HEK293 (cell line): ENCODE data around the gene STARD5.

Experiments
- CTCF ChIA-PET: fragments of 350-600 bp; formaldehyde crosslinking; extraction: SDS; loops from one replicate; lab custom pipeline; 2021; ENCODE audit warnings: antibody characterized with exemption; lab: Yijun Ruan, JAX
- POLR2A ChIA-PET: fragments of 300-600 bp; formaldehyde crosslinking; extraction: SDS; loops from one replicate; lab custom pipeline; 2020; ENCODE audit warnings: antibody characterized with exemption, inconsistent platforms; lab: Yijun Ruan, JAX
- H3K27ac ChIP-seq: fragments of 200-500 bp; sonication (Bioruptor generic); 2 replicates; pipeline ENCODE4 v1.5.1; 2014; ENCODE audit warnings: low read depth, low read length, control low read depth, inconsistent platforms; ENCODE audit errors: extremely low read depth
- H3K36me3 ChIP-seq, 2 experiments: fragments of 200-500 bp in 1 of 2; sonication (Bioruptor generic) in 1 of 2; 1 replicate in 1 of 2; 2 replicates in 1 of 2; pipeline ENCODE4 v1.5.1; 2014 to 2017; ENCODE audit warnings: inconsistent platforms in 2 of 2, low read length in 2 of 2; ENCODE audit not compliant: control insufficient read depth in 2 of 2, insufficient read depth in 1 of 2
- H3K4me1 ChIP-seq: fragments of 200-500 bp; sonication (Bioruptor generic); 2 replicates; pipeline ENCODE4 v1.5.1; 2014; ENCODE audit warnings: mild to moderate bottlenecking, low read length, inconsistent platforms; ENCODE audit not compliant: control insufficient read depth, insufficient read depth
- H3K4me3 ChIP-seq: 2 replicates; pipeline ENCODE4 v1.5.1; 2011; ENCODE audit warnings: low read depth, mild to moderate bottlenecking, control low read depth, low read length, moderate library complexity
- H3K9me3 ChIP-seq: fragments of 200-500 bp; sonication (Bioruptor generic); 2 replicates; pipeline ENCODE4 v1.5.1; 2014; ENCODE audit warnings: low read depth, low read length, inconsistent platforms; ENCODE audit not compliant: control insufficient read depth, insufficient read depth
- GFI1B ChIP-seq: fragments of 450-650 bp; formaldehyde crosslinking; IDR thresholded peaks from 2 replicates; pipeline ENCODE4 v1.5.1; 2016; ENCODE audit warnings: missing biosample characterization, missing genetic modification characterization
- IKZF3 ChIP-seq: fragments of 450-650 bp; IDR thresholded peaks from 2 replicates; pipeline ENCODE4 v1.5.0; 2018; ENCODE audit warnings: missing biosample characterization, mild to moderate bottlenecking, missing genetic modification characterization, moderate library complexity
- OVOL3 ChIP-seq: fragments of 450-650 bp; formaldehyde crosslinking; IDR thresholded peaks from 2 replicates; pipeline ENCODE4 v1.5.1; 2016; ENCODE audit warnings: missing biosample characterization, missing genetic modification characterization
- ZNF174 ChIP-seq: fragments of 450-650 bp; formaldehyde crosslinking; IDR thresholded peaks from 2 replicates; pipeline ENCODE4 v1.5.0; 2017; ENCODE audit warnings: missing biosample characterization, mild to moderate bottlenecking, missing genetic modification characterization
- ZNF324 ChIP-seq: fragments of 450-650 bp; formaldehyde crosslinking; IDR thresholded peaks from 2 replicates; pipeline ENCODE4 v1.5.1; 2016; ENCODE audit warnings: missing biosample characterization, missing genetic modification characterization
- ZNF354C ChIP-seq: fragments of 450-650 bp; formaldehyde crosslinking; IDR thresholded peaks from 2 replicates; pipeline ENCODE4 v1.5.1; 2016; ENCODE audit warnings: missing biosample characterization, missing genetic modification characterization, low read depth, borderline replicate concordance
- ZNF394 ChIP-seq: fragments of 450-650 bp; formaldehyde crosslinking; IDR thresholded peaks from 2 replicates; pipeline ENCODE4 v1.5.1; 2016; ENCODE audit warnings: missing biosample characterization, missing genetic modification characterization, mild to moderate bottlenecking, moderate library complexity, borderline replicate concordance
- ZNF416 ChIP-seq: fragments of 450-650 bp; formaldehyde crosslinking; IDR thresholded peaks from 2 replicates; pipeline ENCODE4 v1.5.1; 2016; ENCODE audit warnings: missing biosample characterization, missing genetic modification characterization
- ZNF433 ChIP-seq: fragments of 450-650 bp; formaldehyde crosslinking; IDR thresholded peaks from 2 replicates; pipeline ENCODE4 v1.5.1; 2016; ENCODE audit warnings: missing biosample characterization, missing genetic modification characterization, low read depth
- ZNF501 ChIP-seq: fragments of 450-650 bp; formaldehyde crosslinking; IDR thresholded peaks from 2 replicates; pipeline ENCODE4 v1.5.1; 2016; ENCODE audit warnings: missing biosample characterization, missing genetic modification characterization
- ZNF529 ChIP-seq: fragments of 450-650 bp; formaldehyde crosslinking; IDR thresholded peaks from 2 replicates; pipeline ENCODE4 v1.5.1; 2017; ENCODE audit warnings: missing genetic modification characterization, missing biosample characterization; ENCODE audit not compliant: insufficient replicate concordance
- ZNF600 ChIP-seq: fragments of 450-650 bp; formaldehyde crosslinking; IDR thresholded peaks from 2 replicates; pipeline ENCODE4 v1.5.1; 2016; ENCODE audit warnings: missing biosample characterization, missing genetic modification characterization
- ZNF664 ChIP-seq: fragments of 450-650 bp; formaldehyde crosslinking; IDR thresholded peaks from 2 replicates; pipeline ENCODE4 v1.5.1; 2016; ENCODE audit warnings: missing biosample characterization, missing genetic modification characterization
- TF ChIP-seq, protein P1 (sequence below): fragments of 450-650 bp; formaldehyde crosslinking; IDR thresholded peaks from 2 replicates; pipeline ENCODE4 v1.5.1; 2016; ENCODE audit warnings: missing biosample characterization, missing genetic modification characterization
- TF ChIP-seq, protein P2 (sequence below): fragments of 450-650 bp; formaldehyde crosslinking; IDR thresholded peaks from 2 replicates; pipeline ENCODE4 v1.5.1; 2016; ENCODE audit warnings: missing biosample characterization, missing genetic modification characterization
- TF ChIP-seq, protein P3 (sequence below): fragments of 450-650 bp; formaldehyde crosslinking; IDR thresholded peaks from 2 replicates; pipeline ENCODE4 v1.5.1; 2016; ENCODE audit warnings: missing biosample characterization, missing genetic modification characterization
- TF ChIP-seq, protein P4 (sequence below): sonication (generic); formaldehyde crosslinking; IDR thresholded peaks from 2 replicates; pipeline ENCODE4 v1.8.1; 2022; ENCODE audit warnings: mild to moderate bottlenecking, moderate library complexity, missing genetic modification reagents
- TF ChIP-seq, protein P5 (sequence below): fragments of 450-650 bp; formaldehyde crosslinking; IDR thresholded peaks from 2 replicates; pipeline ENCODE4 v1.5.1; 2016; ENCODE audit warnings: missing biosample characterization, missing genetic modification characterization, borderline replicate concordance
- TF ChIP-seq, protein P6 (sequence below): fragments of 450-650 bp; formaldehyde crosslinking; IDR thresholded peaks from 2 replicates; pipeline ENCODE4 v1.5.1; 2016; ENCODE audit warnings: missing biosample characterization, missing genetic modification characterization

STARD5 gene

DNA sequence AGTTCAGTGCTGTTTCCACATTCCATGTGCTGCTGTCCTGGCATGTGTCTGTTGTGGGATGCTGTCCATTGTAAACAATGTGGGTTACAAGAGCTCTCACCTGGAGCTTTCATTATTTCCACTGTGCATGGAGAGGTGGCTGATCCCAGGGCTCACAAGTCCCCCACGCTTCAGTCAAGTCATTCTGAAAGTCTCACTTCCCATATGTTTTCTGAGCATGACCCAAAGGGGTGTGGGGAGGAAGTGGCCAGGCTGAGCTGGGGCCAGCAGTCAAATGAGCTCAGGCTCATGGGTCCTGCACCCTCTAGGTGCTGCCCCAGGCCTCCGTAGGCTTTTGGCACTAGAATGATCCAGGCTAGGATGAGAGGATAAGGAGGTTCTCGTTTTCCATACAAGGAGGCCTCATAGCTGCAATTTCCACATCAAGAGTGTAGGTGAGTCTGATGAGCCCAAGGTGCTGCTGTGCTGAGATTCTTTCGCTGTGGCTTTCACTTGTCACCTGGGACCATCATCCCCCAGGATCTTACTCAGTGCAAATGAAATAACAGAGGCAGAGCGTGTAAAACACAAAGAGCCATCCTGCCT lies 22.0 kb downstream of the STARD5 start (continued):
- TF ChIP-seq, protein P1, sequence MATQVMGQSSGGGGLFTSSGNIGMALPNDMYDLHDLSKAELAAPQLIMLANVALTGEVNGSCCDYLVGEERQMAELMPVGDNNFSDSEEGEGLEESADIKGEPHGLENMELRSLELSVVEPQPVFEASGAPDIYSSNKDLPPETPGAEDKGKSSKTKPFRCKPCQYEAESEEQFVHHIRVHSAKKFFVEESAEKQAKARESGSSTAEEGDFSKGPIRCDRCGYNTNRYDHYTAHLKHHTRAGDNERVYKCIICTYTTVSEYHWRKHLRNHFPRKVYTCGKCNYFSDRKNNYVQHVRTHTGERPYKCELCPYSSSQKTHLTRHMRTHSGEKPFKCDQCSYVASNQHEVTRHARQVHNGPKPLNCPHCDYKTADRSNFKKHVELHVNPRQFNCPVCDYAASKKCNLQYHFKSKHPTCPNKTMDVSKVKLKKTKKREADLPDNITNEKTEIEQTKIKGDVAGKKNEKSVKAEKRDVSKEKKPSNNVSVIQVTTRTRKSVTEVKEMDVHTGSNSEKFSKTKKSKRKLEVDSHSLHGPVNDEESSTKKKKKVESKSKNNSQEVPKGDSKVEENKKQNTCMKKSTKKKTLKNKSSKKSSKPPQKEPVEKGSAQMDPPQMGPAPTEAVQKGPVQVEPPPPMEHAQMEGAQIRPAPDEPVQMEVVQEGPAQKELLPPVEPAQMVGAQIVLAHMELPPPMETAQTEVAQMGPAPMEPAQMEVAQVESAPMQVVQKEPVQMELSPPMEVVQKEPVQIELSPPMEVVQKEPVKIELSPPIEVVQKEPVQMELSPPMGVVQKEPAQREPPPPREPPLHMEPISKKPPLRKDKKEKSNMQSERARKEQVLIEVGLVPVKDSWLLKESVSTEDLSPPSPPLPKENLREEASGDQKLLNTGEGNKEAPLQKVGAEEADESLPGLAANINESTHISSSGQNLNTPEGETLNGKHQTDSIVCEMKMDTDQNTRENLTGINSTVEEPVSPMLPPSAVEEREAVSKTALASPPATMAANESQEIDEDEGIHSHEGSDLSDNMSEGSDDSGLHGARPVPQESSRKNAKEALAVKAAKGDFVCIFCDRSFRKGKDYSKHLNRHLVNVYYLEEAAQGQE (tag by site-specific recombination) = no peak

DNA sequence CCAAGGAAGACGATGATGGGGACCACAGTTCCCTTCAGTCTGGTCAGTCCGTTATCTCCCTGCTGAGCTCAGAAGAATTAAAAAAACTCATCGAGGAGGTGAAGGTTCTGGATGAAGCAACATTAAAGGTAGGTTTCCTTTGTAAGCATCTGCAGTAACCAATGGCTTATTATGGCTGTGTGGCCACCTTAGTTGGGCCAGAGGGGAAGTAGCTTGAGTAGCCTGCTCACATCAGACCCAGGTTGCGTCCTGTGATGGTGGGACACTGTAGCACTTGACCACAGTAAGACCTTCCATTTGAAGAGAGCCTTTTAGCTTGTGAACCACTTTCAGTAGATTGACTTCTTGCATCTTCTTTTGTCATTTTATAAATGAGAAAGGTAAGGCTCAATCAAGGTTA lies 22.6 kb downstream of the STARD5 start:
- TF ChIP-seq ZNF664 (tag by site-specific recombination) = no peak
- TF ChIP-seq, protein P2, sequence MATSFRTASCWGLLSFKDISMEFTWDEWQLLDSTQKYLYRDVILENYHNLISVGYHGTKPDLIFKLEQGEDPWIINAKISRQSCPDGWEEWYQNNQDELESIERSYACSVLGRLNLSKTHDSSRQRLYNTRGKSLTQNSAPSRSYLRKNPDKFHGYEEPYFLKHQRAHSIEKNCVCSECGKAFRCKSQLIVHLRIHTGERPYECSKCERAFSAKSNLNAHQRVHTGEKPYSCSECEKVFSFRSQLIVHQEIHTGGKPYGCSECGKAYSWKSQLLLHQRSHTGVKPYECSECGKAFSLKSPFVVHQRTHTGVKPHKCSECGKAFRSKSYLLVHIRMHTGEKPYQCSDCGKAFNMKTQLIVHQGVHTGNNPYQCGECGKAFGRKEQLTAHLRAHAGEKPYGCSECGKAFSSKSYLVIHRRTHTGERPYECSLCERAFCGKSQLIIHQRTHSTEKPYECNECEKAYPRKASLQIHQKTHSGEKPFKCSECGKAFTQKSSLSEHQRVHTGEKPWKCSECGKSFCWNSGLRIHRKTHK = no peak
- no peak for TF ChIP-seq ZNF394
- TF ChIP-seq ZNF354C (tag by site-specific recombination) = no peak
- TF ChIP-seq ZNF174 (tag by site-specific recombination) = no peak
- TF ChIP-seq, protein P3, sequence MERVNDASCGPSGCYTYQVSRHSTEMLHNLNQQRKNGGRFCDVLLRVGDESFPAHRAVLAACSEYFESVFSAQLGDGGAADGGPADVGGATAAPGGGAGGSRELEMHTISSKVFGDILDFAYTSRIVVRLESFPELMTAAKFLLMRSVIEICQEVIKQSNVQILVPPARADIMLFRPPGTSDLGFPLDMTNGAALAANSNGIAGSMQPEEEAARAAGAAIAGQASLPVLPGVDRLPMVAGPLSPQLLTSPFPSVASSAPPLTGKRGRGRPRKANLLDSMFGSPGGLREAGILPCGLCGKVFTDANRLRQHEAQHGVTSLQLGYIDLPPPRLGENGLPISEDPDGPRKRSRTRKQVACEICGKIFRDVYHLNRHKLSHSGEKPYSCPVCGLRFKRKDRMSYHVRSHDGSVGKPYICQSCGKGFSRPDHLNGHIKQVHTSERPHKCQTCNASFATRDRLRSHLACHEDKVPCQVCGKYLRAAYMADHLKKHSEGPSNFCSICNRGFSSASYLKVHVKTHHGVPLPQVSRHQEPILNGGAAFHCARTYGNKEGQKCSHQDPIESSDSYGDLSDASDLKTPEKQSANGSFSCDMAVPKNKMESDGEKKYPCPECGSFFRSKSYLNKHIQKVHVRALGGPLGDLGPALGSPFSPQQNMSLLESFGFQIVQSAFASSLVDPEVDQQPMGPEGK = no peak
- no peak for TF ChIP-seq ZNF433 (tag by site-specific recombination)
- no peak for TF ChIP-seq ZNF416
- TF ChIP-seq, protein P4, sequence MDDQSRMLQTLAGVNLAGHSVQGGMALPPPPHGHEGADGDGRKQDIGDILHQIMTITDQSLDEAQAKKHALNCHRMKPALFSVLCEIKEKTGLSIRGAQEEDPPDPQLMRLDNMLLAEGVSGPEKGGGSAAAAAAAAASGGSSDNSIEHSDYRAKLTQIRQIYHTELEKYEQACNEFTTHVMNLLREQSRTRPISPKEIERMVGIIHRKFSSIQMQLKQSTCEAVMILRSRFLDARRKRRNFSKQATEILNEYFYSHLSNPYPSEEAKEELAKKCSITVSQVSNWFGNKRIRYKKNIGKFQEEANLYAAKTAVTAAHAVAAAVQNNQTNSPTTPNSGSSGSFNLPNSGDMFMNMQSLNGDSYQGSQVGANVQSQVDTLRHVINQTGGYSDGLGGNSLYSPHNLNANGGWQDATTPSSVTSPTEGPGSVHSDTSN = no peak
- no peak for TF ChIP-seq OVOL3 (tag by site-specific recombination)
- TF ChIP-seq, protein P5, sequence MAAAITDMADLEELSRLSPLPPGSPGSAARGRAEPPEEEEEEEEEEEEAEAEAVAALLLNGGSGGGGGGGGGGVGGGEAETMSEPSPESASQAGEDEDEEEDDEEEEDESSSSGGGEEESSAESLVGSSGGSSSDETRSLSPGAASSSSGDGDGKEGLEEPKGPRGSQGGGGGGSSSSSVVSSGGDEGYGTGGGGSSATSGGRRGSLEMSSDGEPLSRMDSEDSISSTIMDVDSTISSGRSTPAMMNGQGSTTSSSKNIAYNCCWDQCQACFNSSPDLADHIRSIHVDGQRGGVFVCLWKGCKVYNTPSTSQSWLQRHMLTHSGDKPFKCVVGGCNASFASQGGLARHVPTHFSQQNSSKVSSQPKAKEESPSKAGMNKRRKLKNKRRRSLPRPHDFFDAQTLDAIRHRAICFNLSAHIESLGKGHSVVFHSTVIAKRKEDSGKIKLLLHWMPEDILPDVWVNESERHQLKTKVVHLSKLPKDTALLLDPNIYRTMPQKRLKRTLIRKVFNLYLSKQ (tag by site-specific recombination) = no peak
- TF ChIP-seq GFI1B (tag by site-specific recombination) = no peak
- TF ChIP-seq IKZF3 = no peak
- no peak for TF ChIP-seq ZNF600 (tag by site-specific recombination)
- TF ChIP-seq ZNF529 = no peak
- TF ChIP-seq, protein P6, sequence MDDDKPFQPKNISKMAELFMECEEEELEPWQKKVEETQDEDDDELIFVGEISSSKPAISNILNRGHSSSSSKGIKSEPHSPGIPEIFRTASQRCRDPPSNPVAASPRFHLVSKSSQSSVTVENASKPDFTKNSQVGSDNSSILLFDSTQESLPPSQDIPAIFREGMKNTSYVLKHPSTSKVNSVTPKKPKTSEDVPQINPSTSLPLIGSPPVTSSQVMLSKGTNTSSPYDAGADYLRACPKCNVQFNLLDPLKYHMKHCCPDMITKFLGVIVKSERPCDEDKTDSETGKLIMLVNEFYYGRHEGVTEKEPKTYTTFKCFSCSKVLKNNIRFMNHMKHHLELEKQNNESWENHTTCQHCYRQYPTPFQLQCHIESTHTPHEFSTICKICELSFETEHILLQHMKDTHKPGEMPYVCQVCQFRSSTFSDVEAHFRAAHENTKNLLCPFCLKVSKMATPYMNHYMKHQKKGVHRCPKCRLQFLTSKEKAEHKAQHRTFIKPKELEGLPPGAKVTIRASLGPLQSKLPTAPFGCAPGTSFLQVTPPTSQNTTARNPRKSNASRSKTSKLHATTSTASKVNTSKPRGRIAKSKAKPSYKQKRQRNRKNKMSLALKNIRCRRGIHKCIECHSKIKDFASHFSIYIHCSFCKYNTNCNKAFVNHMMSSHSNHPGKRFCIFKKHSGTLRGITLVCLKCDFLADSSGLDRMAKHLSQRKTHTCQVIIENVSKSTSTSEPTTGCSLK (tag by site-specific recombination) = no peak
- TF ChIP-seq ZNF501 (tag by site-specific recombination) = no peak
- no peak for TF ChIP-seq ZNF324 (tag by site-specific recombination)
- TF ChIP-seq, all 188 proteins: peak for 0
- ChIA-PET POLR2A (no interaction called here), CTCF (interaction anchor here (0.5 to 2.1 kb wide), 4 partner anchors 26 to 109 kb away, joined by 3 to 7 read pairs (median 4); no protein-coding TSS in a partner anchor)
- no peaks in the 10 kb centered on the region for H3K9me3 ChIP-seq
- no peaks in the 10 kb centered on the region for H3K36me3 ChIP-seq
- H3K27ac ChIP-seq = no peak overlapping the region
- H3K4me3 ChIP-seq = no peak overlapping the region
- no peaks in the 10 kb centered on the region for H3K4me1 ChIP-seq
